HG03521 (cell line): ENCODE results near the gene UAP1L1.

Source experiments
- ATAC-seq: cut with Tn5 transposase; IDR thresholded peaks from one replicate; pipeline ENCODE4 v1.9.1; 2021; ENCODE audit warnings: mild to moderate bottlenecking, moderate library complexity; ENCODE audit not compliant: unreplicated experiment

UAP1L1 gene

DNA sequence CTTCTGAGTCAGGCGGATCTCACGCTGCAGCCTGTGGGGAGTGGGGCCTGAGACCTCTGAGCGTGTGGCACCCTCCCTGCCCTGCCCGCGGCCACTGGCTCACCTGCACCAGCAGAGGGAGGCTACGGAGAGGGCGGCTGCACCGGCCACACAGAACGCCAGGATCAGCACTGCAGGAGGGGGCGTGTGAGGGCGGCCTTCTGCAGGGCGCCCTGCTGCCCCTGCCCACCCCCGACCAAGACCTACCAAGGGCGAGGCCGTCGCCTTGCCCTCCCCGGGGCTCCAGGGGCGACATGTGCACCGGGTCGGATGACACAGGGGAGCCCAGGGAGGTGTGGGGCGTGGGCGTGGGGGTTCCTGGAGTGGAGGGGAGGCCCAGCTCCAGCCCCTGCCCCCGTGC, 36.7 kb upstream of the UAP1L1 start:
- ATAC-seq: no peak

DNA sequence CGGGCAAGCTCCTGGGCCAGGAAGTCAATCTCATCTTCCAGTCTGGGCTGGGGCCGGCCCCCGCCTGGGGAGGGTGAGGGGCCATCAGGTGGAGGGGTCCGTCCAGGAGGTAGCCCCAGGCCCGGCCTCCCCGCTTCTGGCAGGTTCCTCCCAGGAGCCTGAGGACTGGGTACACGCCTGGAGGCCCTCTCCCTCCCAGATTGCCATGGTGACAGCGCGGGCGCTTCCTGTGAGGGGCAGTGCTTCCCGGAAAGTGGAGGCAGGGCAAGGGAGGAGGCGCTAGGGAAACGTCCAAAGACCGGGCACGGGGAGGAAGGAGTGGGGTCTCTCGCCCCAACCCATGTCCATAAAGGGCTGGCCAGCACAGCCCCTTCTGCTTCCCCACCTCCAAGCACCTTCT, 36.2 kb upstream of the UAP1L1 start:
- no peak for ATAC-seq

DNA sequence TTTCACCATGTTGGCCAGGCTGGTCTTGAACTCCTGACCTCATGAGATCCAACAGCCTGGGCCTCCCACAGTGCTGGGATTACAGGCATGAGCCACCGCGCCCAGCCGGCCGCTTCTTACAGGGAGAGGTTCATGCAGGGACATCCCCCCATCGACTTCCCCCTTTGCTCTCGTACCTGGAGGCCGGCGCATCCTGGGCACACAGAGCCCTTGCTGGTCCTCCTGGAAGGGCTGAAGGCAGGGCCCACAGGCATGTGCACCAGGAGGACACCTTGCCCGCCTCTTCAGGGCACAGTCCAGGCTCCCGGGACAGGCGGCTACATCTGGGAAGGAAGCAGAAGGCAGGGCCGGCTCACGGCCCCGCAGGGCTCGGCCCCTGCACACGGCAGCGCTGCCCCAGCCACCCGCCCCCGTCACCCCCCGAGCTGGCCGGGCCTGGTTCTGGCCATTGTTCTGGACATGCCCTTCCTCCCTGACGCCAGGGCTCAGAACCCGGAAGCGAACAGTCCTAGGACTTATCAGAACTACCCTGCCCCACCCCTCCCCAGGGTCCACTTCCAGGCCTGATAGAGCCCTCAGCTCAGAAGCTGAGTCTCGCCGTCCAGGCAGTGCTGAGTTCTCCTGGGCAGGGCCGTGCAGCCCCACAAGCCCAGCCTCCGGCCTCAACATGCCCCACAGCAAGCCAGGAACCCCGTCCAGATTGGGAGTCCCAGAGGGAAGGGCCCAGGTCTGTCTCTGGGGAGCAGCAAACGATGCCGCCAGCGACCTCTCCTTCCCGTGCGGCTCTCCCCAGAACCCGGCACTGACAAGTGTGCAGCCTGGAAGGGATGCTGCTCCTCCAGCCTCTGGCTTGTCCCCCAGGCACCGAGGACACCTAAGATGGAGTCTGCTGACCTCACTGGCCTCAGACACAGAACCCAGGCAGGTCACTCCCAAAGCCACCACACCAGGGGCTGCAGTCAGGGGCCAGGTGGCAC, 34.3 kb upstream of the UAP1L1 start:
- ATAC-seq: no peak

DNA sequence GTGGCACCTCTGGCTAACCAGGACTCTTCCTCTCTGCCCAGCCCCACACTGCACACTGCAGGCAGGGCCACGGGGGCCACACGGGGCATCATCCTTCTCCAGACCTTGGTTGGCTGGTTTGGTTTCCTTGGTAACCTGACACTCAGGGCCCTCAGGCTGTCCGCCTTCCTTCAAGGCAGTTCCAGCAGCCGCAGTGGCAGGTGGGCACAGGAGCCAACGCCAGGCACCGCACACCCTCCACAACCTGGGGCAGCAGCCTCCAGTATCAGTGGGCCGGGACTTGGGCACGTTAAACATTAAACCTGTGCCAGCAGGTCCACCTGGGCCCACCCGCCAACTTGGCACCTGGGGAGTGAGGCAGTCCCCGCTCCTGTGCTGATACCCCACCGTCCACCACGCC, 33.3 kb upstream of the UAP1L1 start:
- no peak for ATAC-seq

DNA sequence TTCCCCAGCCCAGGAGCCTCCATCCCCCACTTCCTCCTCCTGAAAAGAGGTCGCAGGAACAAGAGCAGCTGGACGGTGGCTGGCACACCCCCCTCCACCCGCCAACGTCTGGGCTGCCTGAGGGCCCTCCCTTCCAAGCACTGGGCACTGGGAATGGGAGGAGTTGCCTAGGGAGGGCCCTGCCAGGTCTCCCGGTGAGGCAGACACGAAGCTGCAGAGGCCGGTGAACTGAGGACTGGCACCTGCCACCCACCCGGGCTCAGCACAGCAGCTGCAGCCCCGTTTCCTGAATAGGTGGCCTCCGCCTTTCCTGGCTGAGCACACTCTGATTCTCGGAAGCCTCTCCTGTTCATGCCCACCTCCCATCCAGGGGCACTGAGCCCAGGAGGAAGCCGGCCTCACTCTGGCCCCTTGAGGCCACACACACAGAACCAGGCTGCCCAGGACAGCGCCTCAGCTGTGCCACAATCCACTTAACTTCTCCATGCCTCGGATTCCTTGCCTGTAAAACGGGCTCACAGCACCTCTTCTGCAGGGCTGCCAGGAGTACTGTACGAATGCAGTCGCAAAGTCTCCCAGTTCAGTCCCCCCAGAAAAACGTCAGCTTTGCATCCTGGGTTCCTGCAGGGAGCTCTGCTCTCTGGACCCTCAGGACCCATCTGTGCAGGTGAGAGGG, 32.7 kb upstream of the UAP1L1 start:
- no peak for ATAC-seq

DNA sequence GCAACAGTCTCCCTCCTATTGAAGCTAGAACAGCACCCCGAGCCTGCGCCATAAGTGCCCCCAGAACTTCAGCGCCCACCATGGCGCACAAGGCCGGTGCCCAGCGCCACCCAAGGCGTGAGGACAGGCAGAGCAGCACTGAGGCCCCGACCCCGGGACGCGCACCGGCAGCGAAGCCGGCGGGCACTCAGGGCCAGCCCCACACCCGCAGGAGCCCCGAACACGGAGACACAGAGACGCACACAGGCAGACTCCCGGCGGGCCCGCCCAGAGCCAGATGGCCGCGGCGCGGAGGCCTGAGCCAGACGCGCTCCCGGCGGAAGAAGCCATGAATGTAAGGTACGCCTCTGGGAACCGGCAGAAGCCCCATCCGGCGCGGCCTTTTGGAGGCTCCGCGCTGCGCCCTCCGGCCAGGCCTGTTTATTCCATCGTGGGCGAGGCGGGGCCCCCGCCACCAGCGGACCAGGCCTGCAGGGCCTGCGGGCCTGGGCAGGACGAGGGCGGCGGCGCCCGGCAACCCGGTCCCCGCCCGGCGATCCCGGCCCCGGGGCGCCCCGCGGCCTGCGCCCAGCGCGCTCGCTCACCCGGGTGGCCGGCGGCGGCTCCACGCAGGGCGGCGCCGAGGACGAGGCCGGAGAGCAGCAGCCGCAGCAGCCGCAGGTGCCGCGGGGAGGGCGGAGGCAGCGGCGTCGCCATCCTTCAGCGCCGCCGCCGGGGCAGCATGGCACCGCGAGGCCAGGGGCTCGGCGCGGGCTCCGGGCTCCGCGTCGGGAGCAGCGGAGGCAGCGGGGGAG, 31.8 kb upstream of the UAP1L1 start:
- ATAC-seq: no peak

DNA sequence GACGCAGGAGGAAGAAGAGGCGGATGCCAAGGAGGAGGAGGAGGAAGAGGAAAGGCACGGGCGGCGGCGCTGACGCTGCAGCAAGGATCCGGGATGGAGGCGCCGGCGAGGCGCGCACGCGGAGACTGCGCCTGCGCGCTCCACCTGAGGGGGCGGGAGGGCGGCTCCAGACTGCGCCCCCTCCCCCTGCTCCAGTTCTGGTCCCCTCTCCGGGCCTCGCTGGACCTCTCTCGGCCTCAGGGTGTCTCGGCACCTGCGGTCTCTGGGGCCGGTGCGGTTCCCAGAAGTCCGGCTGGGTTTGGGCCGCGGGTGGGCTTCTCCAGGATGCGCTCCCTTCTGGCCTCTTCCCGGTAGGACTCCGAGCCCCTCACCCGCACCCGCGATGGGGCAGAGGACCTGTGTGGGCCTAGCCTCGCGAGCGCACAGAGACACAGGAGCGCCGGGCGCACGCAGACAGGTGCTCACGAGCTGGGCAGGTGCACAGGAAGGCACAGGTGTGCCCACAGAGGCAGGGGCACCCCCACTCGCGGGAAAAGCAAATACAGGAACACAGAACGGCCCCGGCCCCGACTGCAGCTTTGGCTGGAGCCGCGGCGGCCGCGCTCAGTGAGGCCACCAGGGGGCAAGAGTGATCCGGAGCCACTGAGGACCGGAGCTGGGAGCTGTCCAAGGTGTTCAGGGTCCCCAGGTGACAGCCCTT, 31.1 kb upstream of the UAP1L1 start, which contains the start of gene NPDC1:
Gene NPDC1 (minus strand): TSS at position 90 of the 700 bp plus-strand sequence. CDS start 188 bp downstream, outside the sequence.
- ATAC-seq: peak; percentile 55

DNA sequence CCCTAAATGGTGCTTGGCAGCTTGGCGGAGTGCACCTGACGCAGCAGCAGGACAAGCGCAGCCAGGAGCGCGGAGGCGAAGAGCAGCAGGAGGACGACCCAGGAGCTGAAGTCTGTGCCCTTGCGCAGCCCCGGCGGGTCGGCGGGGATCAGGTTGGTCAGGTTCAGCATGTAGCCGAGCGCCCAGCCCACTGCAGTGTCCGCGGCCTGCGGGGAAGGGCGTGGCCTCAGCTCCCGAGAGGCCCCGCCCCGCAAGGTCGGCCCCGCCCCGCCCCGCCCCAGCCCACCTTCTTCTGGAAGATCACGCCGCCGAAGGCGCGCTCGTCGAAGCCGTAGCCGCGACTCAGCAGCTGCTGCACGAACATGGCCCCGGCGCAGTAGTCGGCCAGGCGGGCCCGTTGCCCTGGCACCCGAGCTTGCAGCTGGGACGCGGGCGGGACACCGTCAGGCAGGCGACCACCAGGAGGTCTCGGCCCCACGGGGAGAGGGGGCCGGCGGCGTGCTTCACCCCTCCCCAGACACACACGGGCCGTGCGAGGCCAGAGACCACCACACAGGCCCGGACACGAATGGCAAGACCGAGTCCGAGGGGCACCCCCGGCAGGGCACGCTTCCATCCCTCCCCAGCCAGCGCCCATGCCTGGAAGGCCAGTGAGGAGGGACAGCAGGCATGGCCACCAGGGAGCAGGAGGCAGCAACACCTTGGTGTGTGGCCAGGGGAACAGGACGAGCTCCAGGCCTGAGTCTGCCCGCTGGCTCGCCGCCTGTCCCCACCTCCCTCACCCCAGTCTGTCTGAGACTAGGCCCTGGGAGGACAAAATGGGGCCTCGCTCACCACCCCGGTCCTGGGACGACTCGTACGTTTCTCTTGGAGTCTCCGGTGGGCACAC, 28.4 kb upstream of the UAP1L1 start:
- no peak for ATAC-seq

DNA sequence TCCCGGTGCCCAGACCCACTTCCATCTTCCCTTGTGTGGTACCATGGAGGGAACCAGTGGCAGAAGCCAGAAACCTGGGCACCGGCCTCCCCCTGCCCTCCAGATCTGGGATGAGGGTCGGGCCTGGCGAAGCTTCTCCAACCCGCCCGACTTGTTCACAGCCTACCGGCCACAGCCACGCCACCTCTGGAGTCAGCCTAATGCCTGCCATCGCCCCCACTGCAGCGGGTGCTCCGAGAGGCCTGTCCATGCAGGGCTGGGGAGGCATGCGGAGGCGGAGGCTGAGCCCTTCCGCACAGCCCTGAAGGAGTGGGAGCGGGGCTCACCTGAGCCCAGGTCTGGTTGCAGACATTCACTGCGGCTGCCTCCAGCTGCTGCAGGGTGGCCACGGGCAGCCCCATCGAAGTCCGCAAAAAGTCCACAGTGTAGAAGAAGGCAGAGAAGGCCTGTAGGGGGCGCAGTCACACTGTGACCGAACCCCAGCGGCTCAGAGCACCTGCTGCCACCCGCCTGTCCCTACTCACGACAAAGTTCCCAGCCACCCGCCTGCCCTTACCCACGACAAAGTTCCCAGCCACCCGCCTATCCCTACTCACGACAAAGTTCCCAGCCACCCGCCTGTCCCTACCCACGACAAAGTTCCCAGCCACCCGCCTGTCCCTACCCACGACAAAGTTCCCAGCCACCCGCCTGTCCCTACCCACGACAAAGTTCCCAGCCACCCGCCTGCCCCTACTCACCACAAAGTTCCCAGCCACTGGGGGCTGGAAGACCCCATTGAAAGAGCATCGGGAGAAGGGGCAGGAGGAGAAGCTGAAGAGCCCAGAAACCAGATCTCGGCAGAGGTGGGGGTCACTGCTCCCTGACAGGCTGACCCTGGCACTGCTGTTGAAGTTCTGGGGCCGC, 27.5 kb upstream of the UAP1L1 start:
- ATAC-seq: no peak

DNA sequence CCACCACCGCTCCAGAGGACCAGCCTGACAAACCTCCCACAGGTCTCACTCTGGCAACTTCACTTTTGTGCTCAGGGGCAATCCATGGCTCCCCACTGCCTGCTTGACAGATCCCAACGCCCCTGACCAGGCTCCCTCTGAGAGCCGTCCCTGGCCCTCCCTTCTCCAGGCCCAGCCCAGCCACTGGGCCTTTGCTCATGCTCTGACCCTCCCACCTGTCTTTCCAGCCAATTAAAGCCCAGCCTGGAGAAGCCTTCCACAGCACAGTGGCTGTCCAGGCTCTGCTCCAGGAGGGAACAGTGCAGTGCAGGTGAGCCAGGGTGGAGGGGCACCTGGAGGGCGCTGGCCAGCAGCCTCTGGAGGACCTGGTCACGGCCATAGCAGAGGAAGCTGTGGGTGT, 26.7 kb upstream of the UAP1L1 start:
- ATAC-seq: no peak

DNA sequence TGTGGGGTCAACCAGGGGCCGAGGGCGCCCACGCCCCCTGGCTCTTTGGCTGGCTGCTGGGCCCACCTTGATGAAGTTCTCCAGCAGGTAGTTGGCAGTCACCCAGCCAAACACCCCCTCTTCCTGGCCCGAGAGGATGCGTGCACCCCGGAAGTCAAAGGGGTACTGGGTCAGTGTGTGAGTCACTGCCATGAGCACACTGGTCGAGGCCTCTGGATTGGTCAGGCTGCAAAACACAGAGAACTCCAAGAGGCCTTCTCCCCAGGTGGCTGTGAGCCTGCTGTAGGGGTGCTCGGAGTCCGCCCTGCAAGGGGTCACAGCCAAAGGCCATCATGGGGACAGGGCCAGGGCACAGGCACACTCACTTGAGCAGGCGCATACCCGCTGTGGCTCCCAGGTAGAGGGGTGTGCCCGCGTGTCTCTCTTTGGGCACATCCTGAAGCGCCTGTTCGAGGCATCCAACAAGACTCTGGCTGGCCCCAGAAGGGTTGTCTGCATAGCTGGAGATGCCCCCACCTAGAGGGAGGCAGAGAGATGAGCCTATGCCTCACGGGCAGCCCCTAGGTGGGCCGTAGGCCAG, 26.1 kb upstream of the UAP1L1 start:
- no peak for ATAC-seq

DNA sequence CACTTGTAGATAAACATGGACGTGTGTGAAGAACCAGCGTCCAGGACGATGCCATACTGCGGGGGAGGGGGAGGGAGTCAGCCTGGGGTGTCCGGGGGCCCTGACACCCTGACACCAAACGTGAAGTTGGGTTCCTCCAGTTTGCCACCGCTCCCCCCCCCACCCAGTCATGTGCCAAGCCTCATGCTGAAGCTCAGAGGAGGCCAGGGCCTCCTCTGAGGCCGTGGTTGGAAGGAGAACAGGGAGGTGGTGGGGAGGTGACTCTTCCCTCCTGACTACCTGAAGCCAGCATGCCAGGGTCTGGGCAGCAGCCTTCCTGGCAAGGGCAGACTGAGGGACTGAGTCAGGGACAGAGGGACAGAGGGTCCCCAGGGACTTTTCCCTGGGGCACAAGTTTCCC, 25.0 kb upstream of the UAP1L1 start:
- ATAC-seq: no peak

DNA sequence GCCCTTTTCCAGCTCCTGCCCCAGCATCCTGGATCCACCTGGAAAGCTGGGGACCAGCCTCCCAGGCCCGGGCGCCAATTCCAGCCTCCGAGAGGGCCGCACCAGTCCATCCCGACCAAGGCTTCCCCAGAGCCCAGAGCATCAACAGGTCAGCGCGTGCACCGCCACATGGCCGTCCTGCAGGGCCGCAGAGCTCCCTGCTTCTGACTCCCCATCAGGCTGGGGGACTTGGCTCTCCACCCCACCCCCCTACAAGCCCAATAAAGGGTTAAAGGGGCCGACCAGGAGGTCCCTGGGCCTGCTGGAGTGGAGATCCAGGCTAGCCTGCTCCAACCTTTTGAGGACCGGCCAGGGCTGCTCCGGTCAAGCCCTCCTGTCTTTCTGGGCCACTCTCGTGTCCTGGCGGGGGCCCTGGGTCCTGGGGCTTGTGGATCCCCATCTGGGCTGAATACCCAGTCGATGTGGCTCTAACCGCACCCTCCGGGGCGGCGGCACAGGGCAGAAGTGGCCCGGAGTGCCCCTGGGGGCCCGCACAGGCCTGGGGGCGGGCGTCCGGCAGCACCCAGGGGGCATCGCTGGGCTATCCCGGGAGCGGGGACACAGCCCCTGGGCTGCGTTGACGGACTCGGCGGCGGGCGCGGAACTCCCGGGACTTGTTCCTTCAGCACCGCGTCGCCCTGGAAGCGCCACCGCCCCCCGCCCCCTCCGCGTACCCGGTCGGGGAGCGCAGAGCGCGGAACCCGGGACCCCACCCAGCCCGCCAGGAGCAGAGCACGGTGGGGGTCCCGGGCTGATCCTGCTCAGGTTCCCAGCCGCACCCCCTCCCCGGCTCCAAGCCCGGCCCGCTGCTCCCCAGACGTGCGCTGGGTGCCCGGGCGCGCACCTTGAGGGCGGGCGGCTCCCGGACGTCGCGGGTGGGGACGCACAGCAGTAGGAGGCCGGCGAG, 24.0 kb upstream of the UAP1L1 start:
- no peak for ATAC-seq

DNA sequence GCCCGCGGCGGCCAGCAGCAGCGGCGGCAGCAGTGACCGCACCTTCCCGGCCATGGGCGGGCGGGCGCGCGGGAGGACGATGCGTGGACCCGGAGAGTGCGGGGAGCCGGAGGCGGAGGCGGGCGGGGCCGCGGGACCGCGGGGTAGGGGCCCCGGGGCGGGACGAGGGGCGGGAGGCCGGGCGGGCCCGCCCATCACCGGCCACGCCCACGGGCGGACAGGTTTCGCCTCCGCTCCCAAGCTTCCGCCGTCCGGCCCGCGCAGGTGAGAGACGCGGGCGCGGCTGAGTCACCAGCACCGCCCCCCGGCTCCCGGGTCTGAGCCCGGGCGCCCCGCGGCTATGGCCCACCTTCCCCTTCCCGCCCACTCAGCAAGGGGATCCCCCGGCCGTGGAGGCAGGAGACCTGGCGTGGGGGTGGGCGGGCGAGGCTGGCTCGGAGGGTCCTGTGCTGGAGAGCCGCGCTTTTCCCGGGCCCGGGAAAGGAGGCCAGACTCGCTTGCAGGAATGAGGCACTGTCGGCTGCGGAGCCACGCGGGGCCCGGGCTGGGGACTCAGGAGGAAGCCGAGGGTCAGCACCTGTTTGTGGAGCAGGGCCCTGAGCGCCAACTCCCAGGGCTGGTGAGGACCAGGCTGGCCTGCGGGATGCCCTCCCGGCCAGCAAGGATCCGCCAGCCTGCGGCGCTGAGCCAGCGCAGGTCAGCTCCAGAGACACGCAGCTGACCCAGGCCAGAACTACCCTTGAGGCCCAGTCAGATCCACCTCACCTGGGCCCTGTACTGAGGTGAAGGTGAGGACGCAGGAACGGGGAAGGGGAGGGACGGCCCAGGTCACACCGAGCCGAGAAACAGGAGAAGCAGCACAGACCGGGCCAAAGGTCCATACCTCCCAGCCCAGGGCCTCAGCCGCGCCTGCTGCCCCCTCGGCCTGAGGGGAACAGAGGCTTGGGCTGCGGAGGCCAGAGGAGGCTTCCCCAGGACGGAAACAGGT, 23.1 kb upstream of the UAP1L1 start, which contains the start of gene ENTPD2:
Gene ENTPD2 (minus strand): TSS at position 118 of the 988 bp plus-strand sequence. CDS start 64 bp downstream, at position 54.
- ATAC-seq: no peak

DNA sequence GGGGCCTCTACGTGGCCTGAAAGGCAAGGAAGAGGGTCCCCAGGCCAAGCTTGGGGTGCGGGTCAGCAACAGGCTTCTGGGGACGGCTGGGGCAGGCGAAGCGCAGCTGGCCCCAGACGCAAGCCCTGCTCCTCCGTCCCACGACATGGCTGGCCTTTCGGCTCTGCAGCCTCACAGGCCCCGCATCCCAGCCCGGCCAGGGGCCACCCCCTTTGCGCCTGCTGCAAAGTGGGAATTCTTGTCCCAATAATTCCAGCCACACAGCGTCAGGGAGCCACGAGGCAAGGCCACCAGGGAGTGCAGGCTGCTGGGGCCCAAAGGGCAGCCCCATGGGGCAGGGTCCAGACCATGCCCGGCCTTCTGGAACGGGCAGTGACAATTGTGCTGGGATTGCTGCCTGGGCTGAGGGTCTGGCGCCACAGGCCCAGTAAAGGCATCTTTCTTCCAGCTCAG, 22.4 kb upstream of the UAP1L1 start:
- ATAC-seq: no peak
